Mesendoderm (in vitro differentiated cells): Measurements from ENCODE around the gene SORCS2.

Source experiments
- DNase-seq: peaks from one replicate; pipeline ENCODE4 v3.0.0; 2013
- H2AK5ac ChIP-seq: 2 replicates; pipeline ENCODE4 v1.6.1; 2013; ENCODE audit warnings: low read length, inconsistent platforms
- H2BK120ac ChIP-seq: 2 replicates; pipeline ENCODE4 v1.6.1; 2013; ENCODE audit warnings: low read depth, mild to moderate bottlenecking, low read length, moderate library complexity, mixed read lengths
- H2BK15ac ChIP-seq: replicated peaks from 2 replicates; pipeline ENCODE4 v1.6.1; 2013; ENCODE audit warnings: low read depth, mild to moderate bottlenecking, moderate library complexity
- H2BK5ac ChIP-seq: 2 replicates; pipeline ENCODE4 v1.6.1; 2013; ENCODE audit warnings: low read length, inconsistent platforms
- H3K18ac ChIP-seq: 2 replicates; pipeline ENCODE4 v1.6.1; 2013; ENCODE audit warnings: mild to moderate bottlenecking, low read length, mixed read lengths
- H3K23ac ChIP-seq: one replicate; pipeline ENCODE4 v1.6.1; 2013; ENCODE audit warnings: low read length
- H3K27ac ChIP-seq: 2 replicates; pipeline ENCODE4 v1.5.1; 2013; ENCODE audit warnings: low read depth, mild to moderate bottlenecking, inconsistent platforms, low read length, moderate library complexity
- H3K27me3 ChIP-seq: 2 replicates; pipeline ENCODE4 v1.6.1; 2013; ENCODE audit warnings: low read length, control low read depth, mild to moderate bottlenecking, inconsistent platforms; ENCODE audit not compliant: insufficient read depth, poor library complexity
- H3K36me3 ChIP-seq: 2 replicates; pipeline ENCODE4 v1.6.1; 2013; ENCODE audit warnings: low read length, inconsistent platforms; ENCODE audit not compliant: control insufficient read depth, insufficient read depth
- H3K4ac ChIP-seq: one replicate; pipeline ENCODE4 v1.6.1; 2013; ENCODE audit warnings: low read depth, mild to moderate bottlenecking, low read length, moderate library complexity
- H3K4me1 ChIP-seq: 2 replicates; pipeline ENCODE4 v1.6.1; 2013; ENCODE audit warnings: low read depth, low read length, inconsistent platforms; ENCODE audit not compliant: control insufficient read depth
- H3K4me2 ChIP-seq: 2 replicates; pipeline ENCODE4 v1.6.1; 2013; ENCODE audit warnings: low read length
- H3K4me3 ChIP-seq: 2 replicates; pipeline ENCODE4 v1.5.1; 2013; ENCODE audit warnings: mild to moderate bottlenecking, low read length
- H3K56ac ChIP-seq: one replicate; pipeline ENCODE4 v1.6.1; 2013; ENCODE audit warnings: low read length
- H3K79me1 ChIP-seq: 2 replicates; pipeline ENCODE4 v1.6.1; 2013; ENCODE audit warnings: low read length, inconsistent platforms
- H3K79me2 ChIP-seq: 2 replicates; pipeline ENCODE4 v1.6.1; 2013; ENCODE audit warnings: mild to moderate bottlenecking, low read length; ENCODE audit not compliant: control insufficient read depth, insufficient read depth
- H3K9ac ChIP-seq: 2 replicates; pipeline ENCODE4 v1.6.1; 2013; ENCODE audit warnings: low read length, inconsistent platforms
- H4K5ac ChIP-seq: one replicate; pipeline ENCODE4 v1.6.1; 2013; ENCODE audit warnings: low read length
- H4K8ac ChIP-seq: one replicate; pipeline ENCODE4 v1.6.1; 2013; ENCODE audit warnings: low read depth, mild to moderate bottlenecking, control low read depth, low read length, moderate library complexity
- WGBS: extraction: QIAGEN DNeasy Blood & Tissue Kit; methylation state at CpG from one replicate; pipeline ENCODE4 v1.1.7; 2013; ENCODE audit warnings: low lambda C conversion rate, missing lambda C conversion rate; ENCODE audit not compliant: insufficient coverage; ENCODE audit errors: extremely low coverage; 5-methylcytosine and 5-hydroxymethylcytosine counted together

The SORCS2 gene

GRCh38 chr4:7299010-7299907 is 106.9 kb downstream of the SORCS2 start:
- H3K9ac ChIP-seq: no peak overlapping the region
- H3K27me3 ChIP-seq: no peaks in the 10 kb centered on the region
- no peak overlapping the region for H2BK5ac ChIP-seq
- no peaks in the 10 kb centered on the region for H3K79me2 ChIP-seq
- no peak overlapping the region for H3K4me2 ChIP-seq
- H4K8ac ChIP-seq: no peak overlapping the region
- H3K4me3 ChIP-seq: no peak overlapping the region
- H2BK15ac ChIP-seq: no peak overlapping the region
- no peak overlapping the region for H3K27ac ChIP-seq
- no peak overlapping the region for H3K56ac ChIP-seq
- no peaks in the 10 kb centered on the region for H3K36me3 ChIP-seq
- H3K23ac ChIP-seq: no peak overlapping the region
- no CpG with 5 or more reads among the region's 30 CpGs for WGBS
- H4K5ac ChIP-seq: no peak overlapping the region
- DNase-seq: no peak
- H3K4ac ChIP-seq: no peak overlapping the region
- H2BK120ac ChIP-seq: no peak overlapping the region
- H3K4me1 ChIP-seq: no peaks in the 10 kb centered on the region
- H3K79me1 ChIP-seq: no peaks in the 10 kb centered on the region
- no peak overlapping the region for H2AK5ac ChIP-seq
- H3K18ac ChIP-seq: no peak overlapping the region

- Histone ChIP-seq H4K8ac (no peak overlapping the region), H3K9ac (no peak overlapping the region), H3K4ac (no peak overlapping the region), H3K4me1 (no peaks in the 10 kb centered on the region), H3K4me2 (no peak overlapping the region), H2AK5ac (no peak overlapping the region), H2BK120ac (no peak overlapping the region), H2BK15ac (no peak overlapping the region), H3K4me3 (no peak overlapping the region), H3K56ac (no peak overlapping the region), H3K79me1 (no peaks in the 10 kb centered on the region), H2BK5ac (no peak overlapping the region), H3K27ac (no peak overlapping the region), H3K36me3 (no peaks in the 10 kb centered on the region), H3K18ac (no peak overlapping the region), H3K23ac (no peak overlapping the region), H4K5ac (no peak overlapping the region), H3K27me3 (no peaks in the 10 kb centered on the region), H3K79me2 (no peaks in the 10 kb centered on the region)
- no CpG with 5 or more reads among the region's 26 CpGs for WGBS
- no peak for DNase-seq
Observed at GRCh38 chr4:7299908-7300710, 107.8 kb downstream of the SORCS2 start.

- no peak overlapping the region for H2BK120ac ChIP-seq
- H4K8ac ChIP-seq: no peak overlapping the region
- H3K27me3 ChIP-seq: no peaks in the 10 kb centered on the region
- H3K79me1 ChIP-seq: no peaks in the 10 kb centered on the region
- no peak overlapping the region for H2AK5ac ChIP-seq
- H3K18ac ChIP-seq: no peak overlapping the region
- no peak overlapping the region for H3K23ac ChIP-seq
- no peak overlapping the region for H3K56ac ChIP-seq
- H3K36me3 ChIP-seq: no peaks in the 10 kb centered on the region
- H2BK15ac ChIP-seq: no peak overlapping the region
- H3K79me2 ChIP-seq: no peaks in the 10 kb centered on the region
- WGBS: no CpG with 5 or more reads among the region's 8 CpGs
- H3K4me2 ChIP-seq: no peak overlapping the region
- DNase-seq: no peak
- H3K4ac ChIP-seq: no peak overlapping the region
- H2BK5ac ChIP-seq: no peak overlapping the region
- H3K9ac ChIP-seq: no peak overlapping the region
- no peak overlapping the region for H3K27ac ChIP-seq
- H4K5ac ChIP-seq: no peak overlapping the region
- H3K4me1 ChIP-seq: no peaks in the 10 kb centered on the region
- no peak overlapping the region for H3K4me3 ChIP-seq
Observed at GRCh38 chr4:7300711-7301095, 108.4 kb downstream of the SORCS2 start.

- Histone ChIP-seq H3K23ac (no peak overlapping the region), H3K36me3 (no peaks in the 10 kb centered on the region), H3K79me2 (no peaks in the 10 kb centered on the region), H3K4me2 (no peak overlapping the region), H3K27me3 (no peaks in the 10 kb centered on the region), H3K4me3 (no peak overlapping the region), H2AK5ac (no peak overlapping the region), H3K4ac (no peak overlapping the region), H4K8ac (no peak overlapping the region), H3K27ac (no peak overlapping the region), H2BK120ac (no peak overlapping the region), H3K56ac (no peak overlapping the region), H3K18ac (no peak overlapping the region), H2BK5ac (no peak overlapping the region), H2BK15ac (no peak overlapping the region), H3K79me1 (no peaks in the 10 kb centered on the region), H3K9ac (no peak overlapping the region), H3K4me1 (no peaks in the 10 kb centered on the region), H4K5ac (no peak overlapping the region)
- DNase-seq: no peak
- no CpG with 5 or more reads among the region's 17 CpGs for WGBS
Observed at GRCh38 chr4:7301126-7301785, 108.9 kb downstream of the SORCS2 start.

- Histone ChIP-seq H2AK5ac (no peak overlapping the region), H3K27ac (no peak overlapping the region), H4K5ac (no peak overlapping the region), H3K79me2 (no peaks in the 10 kb centered on the region), H3K79me1 (no peaks in the 10 kb centered on the region), H3K4me1 (no peaks in the 10 kb centered on the region), H3K36me3 (no peaks in the 10 kb centered on the region), H2BK120ac (no peak overlapping the region), H3K27me3 (no peaks in the 10 kb centered on the region), H3K18ac (no peak overlapping the region), H3K23ac (no peak overlapping the region), H3K4me3 (no peak overlapping the region), H2BK5ac (no peak overlapping the region), H4K8ac (no peak overlapping the region), H3K4ac (no peak overlapping the region), H3K56ac (no peak overlapping the region), H3K4me2 (no peak overlapping the region), H3K9ac (no peak overlapping the region), H2BK15ac (no peak overlapping the region)
- no CpG with 5 or more reads among the region's 20 CpGs for WGBS
- no peak for DNase-seq
Observed at GRCh38 chr4:7301846-7302630, 109.7 kb downstream of the SORCS2 start.
